Mesendoderm (in vitro differentiated cells): Measurements from ENCODE around the gene MELTF.

Experiments
- DNase-seq: peaks from one replicate; pipeline ENCODE4 v3.0.0; 2013
- H2AK5ac ChIP-seq: 2 replicates; pipeline ENCODE4 v1.6.1; 2013; ENCODE audit warnings: low read length, inconsistent platforms
- H2BK120ac ChIP-seq: 2 replicates; pipeline ENCODE4 v1.6.1; 2013; ENCODE audit warnings: low read depth, mild to moderate bottlenecking, low read length, moderate library complexity, mixed read lengths
- H2BK15ac ChIP-seq: replicated peaks from 2 replicates; pipeline ENCODE4 v1.6.1; 2013; ENCODE audit warnings: low read depth, mild to moderate bottlenecking, moderate library complexity
- H2BK5ac ChIP-seq: 2 replicates; pipeline ENCODE4 v1.6.1; 2013; ENCODE audit warnings: low read length, inconsistent platforms
- H3K18ac ChIP-seq: 2 replicates; pipeline ENCODE4 v1.6.1; 2013; ENCODE audit warnings: mild to moderate bottlenecking, low read length, mixed read lengths
- H3K23ac ChIP-seq: one replicate; pipeline ENCODE4 v1.6.1; 2013; ENCODE audit warnings: low read length
- H3K27ac ChIP-seq: 2 replicates; pipeline ENCODE4 v1.5.1; 2013; ENCODE audit warnings: low read depth, mild to moderate bottlenecking, inconsistent platforms, low read length, moderate library complexity
- H3K27me3 ChIP-seq: 2 replicates; pipeline ENCODE4 v1.6.1; 2013; ENCODE audit warnings: low read length, control low read depth, mild to moderate bottlenecking, inconsistent platforms; ENCODE audit not compliant: insufficient read depth, poor library complexity
- H3K36me3 ChIP-seq: 2 replicates; pipeline ENCODE4 v1.6.1; 2013; ENCODE audit warnings: low read length, inconsistent platforms; ENCODE audit not compliant: control insufficient read depth, insufficient read depth
- H3K4ac ChIP-seq: one replicate; pipeline ENCODE4 v1.6.1; 2013; ENCODE audit warnings: low read depth, mild to moderate bottlenecking, low read length, moderate library complexity
- H3K4me1 ChIP-seq: 2 replicates; pipeline ENCODE4 v1.6.1; 2013; ENCODE audit warnings: low read depth, low read length, inconsistent platforms; ENCODE audit not compliant: control insufficient read depth
- H3K4me2 ChIP-seq: 2 replicates; pipeline ENCODE4 v1.6.1; 2013; ENCODE audit warnings: low read length
- H3K4me3 ChIP-seq: 2 replicates; pipeline ENCODE4 v1.5.1; 2013; ENCODE audit warnings: mild to moderate bottlenecking, low read length
- H3K56ac ChIP-seq: one replicate; pipeline ENCODE4 v1.6.1; 2013; ENCODE audit warnings: low read length
- H3K79me1 ChIP-seq: 2 replicates; pipeline ENCODE4 v1.6.1; 2013; ENCODE audit warnings: low read length, inconsistent platforms
- H3K79me2 ChIP-seq: 2 replicates; pipeline ENCODE4 v1.6.1; 2013; ENCODE audit warnings: mild to moderate bottlenecking, low read length; ENCODE audit not compliant: control insufficient read depth, insufficient read depth
- H3K9ac ChIP-seq: 2 replicates; pipeline ENCODE4 v1.6.1; 2013; ENCODE audit warnings: low read length, inconsistent platforms
- H4K5ac ChIP-seq: one replicate; pipeline ENCODE4 v1.6.1; 2013; ENCODE audit warnings: low read length
- H4K8ac ChIP-seq: one replicate; pipeline ENCODE4 v1.6.1; 2013; ENCODE audit warnings: low read depth, mild to moderate bottlenecking, control low read depth, low read length, moderate library complexity
- WGBS: extraction: QIAGEN DNeasy Blood & Tissue Kit; methylation state at CpG from one replicate; pipeline ENCODE4 v1.1.7; 2013; ENCODE audit warnings: low lambda C conversion rate, missing lambda C conversion rate; ENCODE audit not compliant: insufficient coverage; ENCODE audit errors: extremely low coverage; 5-methylcytosine and 5-hydroxymethylcytosine counted together

MELTF gene

DNA sequence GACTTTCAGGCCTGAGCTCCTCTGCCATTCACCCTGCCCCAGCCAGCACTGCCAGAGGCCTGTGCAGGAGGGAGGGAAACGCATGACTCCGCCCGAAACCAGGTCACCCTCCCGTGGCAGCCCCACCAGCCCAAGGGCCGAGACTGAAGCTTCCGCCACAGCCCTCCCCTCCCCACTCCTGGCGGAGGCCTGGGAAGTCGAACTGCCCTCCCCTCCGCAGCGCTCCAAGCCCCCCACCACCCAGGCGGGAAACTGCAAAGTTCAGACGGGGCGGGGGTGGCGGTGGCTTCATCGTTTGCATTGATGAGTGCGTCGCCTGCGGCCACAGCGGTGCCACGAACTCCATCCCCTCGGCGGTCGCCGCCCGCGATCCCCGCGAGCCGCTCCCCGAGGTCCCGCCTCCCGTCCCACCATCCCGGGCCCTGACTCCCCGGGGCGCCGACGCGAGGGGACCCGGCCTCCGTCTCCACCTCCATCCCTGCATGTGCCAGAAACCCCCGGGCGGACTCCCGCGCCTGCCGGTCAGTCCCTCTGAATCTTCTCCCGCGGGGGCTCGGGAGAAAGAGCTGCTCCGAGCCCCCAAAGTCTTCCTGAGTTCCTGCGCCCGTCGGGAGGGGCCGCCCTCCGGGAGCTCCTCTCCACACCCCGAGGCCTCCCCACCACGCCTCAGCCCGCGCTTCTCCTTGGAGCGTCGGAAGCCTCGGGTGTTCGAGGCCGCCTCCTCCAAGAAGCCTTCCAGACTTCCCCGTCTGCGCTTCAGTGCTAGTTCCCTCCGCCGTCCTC is 698 bp downstream of the MELTF start:
- no CpG with 5 or more reads among the region's 67 CpGs for WGBS
- peak overlapping the region; percentile 59 for H3K9ac ChIP-seq
- peak; percentile 22 for DNase-seq

DNA sequence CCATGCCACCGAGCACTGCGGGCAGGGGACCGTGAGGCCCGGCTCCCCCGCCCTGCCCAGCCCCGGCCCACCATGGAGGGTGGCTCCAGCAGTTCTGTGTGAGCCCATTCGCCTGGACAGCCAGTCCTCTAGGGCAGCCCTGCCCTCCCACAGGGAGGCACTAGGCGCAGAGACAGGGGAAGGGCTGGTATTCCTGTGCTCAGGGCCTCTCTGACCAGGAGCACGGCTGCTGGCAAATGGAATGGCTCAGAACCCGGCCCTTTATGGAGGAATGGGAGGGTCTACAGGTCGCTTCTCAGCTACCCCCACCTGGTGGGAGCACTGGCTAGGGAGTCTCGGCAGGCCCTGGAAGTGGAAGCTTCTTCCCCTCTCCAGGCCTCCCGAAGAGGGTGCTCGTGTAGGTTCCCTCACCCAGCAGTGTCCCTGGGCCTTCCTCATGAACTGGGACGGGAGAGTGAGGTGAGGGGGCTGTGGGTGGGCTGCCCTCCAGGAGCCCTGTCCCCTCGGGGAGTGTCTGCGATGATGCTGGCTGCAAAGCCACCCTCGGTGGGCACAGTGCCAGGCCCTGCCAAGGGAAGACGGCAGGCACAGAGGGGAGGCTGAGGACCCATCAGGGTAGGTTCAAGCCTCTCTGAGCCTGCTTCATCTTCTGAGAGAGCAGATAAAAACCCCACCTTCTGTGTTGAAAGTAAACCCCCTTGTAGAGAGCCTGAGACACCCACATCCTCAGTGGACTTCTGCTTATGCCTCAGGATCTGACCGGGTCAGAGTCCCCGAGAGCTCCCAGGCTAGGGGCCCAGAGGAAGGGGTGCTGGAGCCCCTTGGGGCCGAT is 1.5 kb downstream of the MELTF start:
- Histone ChIP-seq H4K5ac (no peak overlapping the region), H3K23ac (no peak overlapping the region), H3K4me2 (no peak overlapping the region), H3K9ac (peak overlapping the region; percentile 59), H4K8ac (no peak overlapping the region), H3K79me1 (no peaks in the 10 kb centered on the region), H3K79me2 (no peaks in the 10 kb centered on the region), H3K27ac (no peak overlapping the region), H3K56ac (peak overlapping the region; percentile 34), H3K4me3 (no peak overlapping the region), H2BK15ac (no peak overlapping the region), H3K18ac (no peak overlapping the region), H2AK5ac (no peak overlapping the region), H3K27me3 (no peaks in the 10 kb centered on the region), H3K4me1 (no peaks in the 10 kb centered on the region), H2BK120ac (no peak overlapping the region), H3K4ac (no peak overlapping the region), H2BK5ac (no peak overlapping the region), H3K36me3 (no peaks in the 10 kb centered on the region)
- no peak for DNase-seq
- no CpG with 5 or more reads among the region's 22 CpGs for WGBS

More for the DNA sequence above, 698 bp downstream of the MELTF start:
- Histone ChIP-seq H4K8ac (no peak overlapping the region), H3K4me2 (peak overlapping the region; percentile 57), H2BK5ac (no peak overlapping the region), H3K18ac (peak overlapping the region; percentile 63), H3K4me3 (peak overlapping the region; percentile 39), H3K4me1 (no peaks in the 10 kb centered on the region), H3K4ac (peak overlapping the region; percentile 22), H3K79me1 (no peaks in the 10 kb centered on the region), H3K27me3 (no peaks in the 10 kb centered on the region), H3K79me2 (no peaks in the 10 kb centered on the region), H2BK120ac (no peak overlapping the region), H3K23ac (no peak overlapping the region), H3K36me3 (no peaks in the 10 kb centered on the region), H3K27ac (no peak overlapping the region), H2AK5ac (no peak overlapping the region), H4K5ac (no peak overlapping the region), H2BK15ac (no peak overlapping the region), H3K56ac (peak overlapping the region; percentile 76)

DNA sequence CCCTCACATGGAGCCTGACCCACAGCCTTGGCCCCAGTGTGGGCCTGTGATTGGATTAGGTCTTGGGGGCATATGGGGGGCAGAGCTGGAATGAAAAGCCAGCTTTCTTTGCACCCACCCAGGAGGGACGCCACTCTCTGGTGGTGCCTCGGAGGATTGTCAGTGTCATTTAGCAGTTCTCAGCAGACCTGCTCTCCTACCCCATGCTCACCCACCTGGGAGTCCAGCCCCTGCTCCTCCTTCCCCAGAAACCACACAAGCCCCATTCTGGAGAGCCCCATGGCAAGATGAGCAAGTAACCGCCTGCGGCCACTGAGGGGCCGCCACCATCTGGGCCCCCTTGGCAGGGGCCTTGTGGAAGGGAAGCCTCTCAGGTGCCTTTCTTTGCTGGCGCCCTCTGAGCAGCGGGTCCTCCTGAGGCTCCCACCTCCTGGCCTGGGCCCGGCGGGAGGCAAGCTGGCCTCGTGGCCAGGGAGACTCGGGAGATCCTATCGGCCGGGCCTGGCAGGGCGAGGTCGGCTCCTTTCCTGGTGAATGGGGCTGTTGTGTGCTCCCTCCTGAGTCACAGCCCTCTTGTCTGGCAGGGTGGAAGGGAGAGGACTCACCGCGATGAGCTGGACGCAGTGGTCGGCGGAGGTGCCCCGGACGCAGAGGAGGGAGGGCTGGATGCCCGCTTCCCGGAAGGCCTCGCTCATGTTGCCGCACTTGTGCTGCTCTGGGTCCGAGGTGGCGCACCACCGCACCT is 2.3 kb downstream of the MELTF start:
- Histone ChIP-seq H3K27me3 (no peaks in the 10 kb centered on the region), H4K5ac (no peak overlapping the region)

DNA sequence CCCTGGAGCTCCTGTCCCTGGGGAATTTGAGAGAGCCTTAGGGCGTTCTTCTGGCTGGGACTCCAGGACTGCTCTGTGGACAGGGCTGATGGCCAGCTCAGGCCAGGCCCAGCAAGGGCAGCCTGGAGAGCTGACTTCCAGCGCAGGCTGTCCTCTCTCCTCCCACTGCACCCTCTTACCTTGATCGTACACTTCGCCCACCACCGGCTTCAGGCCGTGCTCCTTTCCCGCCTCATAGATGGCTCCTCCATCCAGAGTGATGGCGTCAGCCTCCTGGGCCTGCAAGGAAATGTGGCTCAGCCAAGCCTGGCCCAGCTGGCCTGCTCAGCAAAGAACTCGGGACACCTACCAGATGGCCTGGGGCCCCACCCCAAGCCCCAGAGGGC is 3.1 kb downstream of the MELTF start:
- no peaks in the 10 kb centered on the region for H3K36me3 ChIP-seq
- no peaks in the 10 kb centered on the region for H3K79me2 ChIP-seq
- no peak for DNase-seq
- H4K8ac ChIP-seq: no peak overlapping the region
- no peak overlapping the region for H3K4me2 ChIP-seq
- no peak overlapping the region for H3K23ac ChIP-seq
- H3K79me1 ChIP-seq: no peaks in the 10 kb centered on the region
- peaks cover 6% of the 10 kb centered on the region for H3K4me1 ChIP-seq
- no peak overlapping the region for H3K4me3 ChIP-seq
- H2AK5ac ChIP-seq: no peak overlapping the region
- H3K4ac ChIP-seq: no peak overlapping the region
- no peak overlapping the region for H3K56ac ChIP-seq
- no peak overlapping the region for H2BK5ac ChIP-seq
- no peak overlapping the region for H3K27ac ChIP-seq
- no peak overlapping the region for H4K5ac ChIP-seq
- no CpG with 5 or more reads among the region's 9 CpGs for WGBS
- H2BK15ac ChIP-seq: no peak overlapping the region
- H3K27me3 ChIP-seq: no peaks in the 10 kb centered on the region
- no peak overlapping the region for H3K18ac ChIP-seq
- no peak overlapping the region for H2BK120ac ChIP-seq
- H3K9ac ChIP-seq: no peak overlapping the region

More for the DNA sequence above, 2.3 kb downstream of the MELTF start:
- no peaks in the 10 kb centered on the region for H3K36me3 ChIP-seq
- no peak overlapping the region for H2BK5ac ChIP-seq
- no peak overlapping the region for H3K56ac ChIP-seq
- H3K9ac ChIP-seq: no peak overlapping the region
- H2AK5ac ChIP-seq: no peak overlapping the region
- no peak overlapping the region for H3K4ac ChIP-seq
- H3K23ac ChIP-seq: no peak overlapping the region
- H3K18ac ChIP-seq: no peak overlapping the region
- no peak overlapping the region for H3K4me3 ChIP-seq
- H4K8ac ChIP-seq: no peak overlapping the region
- peaks cover 2% of the 10 kb centered on the region for H3K4me1 ChIP-seq
- H3K79me2 ChIP-seq: no peaks in the 10 kb centered on the region
- H3K79me1 ChIP-seq: no peaks in the 10 kb centered on the region
- H3K4me2 ChIP-seq: no peak overlapping the region
- no peak overlapping the region for H2BK120ac ChIP-seq
- no peak overlapping the region for H2BK15ac ChIP-seq
- no peak overlapping the region for H3K27ac ChIP-seq
- no peak for DNase-seq
- WGBS: no CpG with 5 or more reads among the region's 29 CpGs

DNA sequence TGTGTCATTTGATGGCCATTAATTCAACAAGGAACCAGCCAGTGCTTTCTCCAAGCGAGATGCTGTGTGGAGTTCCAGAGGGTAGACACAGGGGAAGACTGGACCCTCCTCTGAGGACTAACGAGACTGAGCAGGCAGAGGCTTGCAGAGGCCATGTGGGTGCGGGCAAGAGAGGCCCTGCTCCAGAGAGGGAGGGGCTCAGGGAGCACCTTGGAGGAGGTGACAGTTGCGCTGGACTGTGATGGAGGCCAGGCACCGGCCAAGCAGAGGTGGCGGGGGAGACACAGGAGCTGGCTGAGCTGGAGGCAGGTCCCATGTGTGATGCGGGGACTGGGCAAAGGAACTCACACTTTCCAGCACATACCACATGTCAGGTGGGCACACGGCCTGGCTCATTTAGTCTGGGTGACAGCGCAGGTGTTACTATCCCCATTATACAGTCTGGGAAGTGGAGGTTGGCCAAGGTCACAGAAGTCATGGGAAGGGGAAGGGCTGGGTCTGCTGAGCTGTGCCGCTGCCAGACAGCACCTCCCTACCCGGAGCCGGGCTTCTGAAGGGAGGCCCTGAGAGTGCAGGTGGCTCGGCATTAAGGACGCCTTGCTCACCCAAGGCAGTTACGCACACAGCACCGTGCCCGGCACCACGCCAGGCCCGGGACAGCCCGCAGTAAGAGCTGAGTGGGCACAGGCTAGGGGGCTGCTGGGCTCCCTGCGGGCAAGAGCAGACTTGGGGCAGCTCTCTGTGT is 3.7 kb downstream of the MELTF start:
- Histone ChIP-seq H3K4me1 (peaks cover 6% of the 10 kb centered on the region), H3K79me2 (no peaks in the 10 kb centered on the region), H3K18ac (no peak overlapping the region), H3K9ac (no peak overlapping the region), H3K36me3 (no peaks in the 10 kb centered on the region), H3K27ac (no peak overlapping the region), H2BK5ac (no peak overlapping the region), H4K5ac (no peak overlapping the region), H3K79me1 (no peaks in the 10 kb centered on the region), H3K4me2 (no peak overlapping the region), H3K27me3 (no peaks in the 10 kb centered on the region), H2AK5ac (no peak overlapping the region), H3K4me3 (no peak overlapping the region), H3K4ac (no peak overlapping the region), H2BK120ac (no peak overlapping the region), H3K23ac (no peak overlapping the region), H3K56ac (no peak overlapping the region), H4K8ac (no peak overlapping the region), H2BK15ac (no peak overlapping the region)
- DNase-seq: no peak
- no CpG with 5 or more reads among the region's 21 CpGs for WGBS
